Measurements from ENCODE around the gene RELB.

The RELB gene

DNA sequence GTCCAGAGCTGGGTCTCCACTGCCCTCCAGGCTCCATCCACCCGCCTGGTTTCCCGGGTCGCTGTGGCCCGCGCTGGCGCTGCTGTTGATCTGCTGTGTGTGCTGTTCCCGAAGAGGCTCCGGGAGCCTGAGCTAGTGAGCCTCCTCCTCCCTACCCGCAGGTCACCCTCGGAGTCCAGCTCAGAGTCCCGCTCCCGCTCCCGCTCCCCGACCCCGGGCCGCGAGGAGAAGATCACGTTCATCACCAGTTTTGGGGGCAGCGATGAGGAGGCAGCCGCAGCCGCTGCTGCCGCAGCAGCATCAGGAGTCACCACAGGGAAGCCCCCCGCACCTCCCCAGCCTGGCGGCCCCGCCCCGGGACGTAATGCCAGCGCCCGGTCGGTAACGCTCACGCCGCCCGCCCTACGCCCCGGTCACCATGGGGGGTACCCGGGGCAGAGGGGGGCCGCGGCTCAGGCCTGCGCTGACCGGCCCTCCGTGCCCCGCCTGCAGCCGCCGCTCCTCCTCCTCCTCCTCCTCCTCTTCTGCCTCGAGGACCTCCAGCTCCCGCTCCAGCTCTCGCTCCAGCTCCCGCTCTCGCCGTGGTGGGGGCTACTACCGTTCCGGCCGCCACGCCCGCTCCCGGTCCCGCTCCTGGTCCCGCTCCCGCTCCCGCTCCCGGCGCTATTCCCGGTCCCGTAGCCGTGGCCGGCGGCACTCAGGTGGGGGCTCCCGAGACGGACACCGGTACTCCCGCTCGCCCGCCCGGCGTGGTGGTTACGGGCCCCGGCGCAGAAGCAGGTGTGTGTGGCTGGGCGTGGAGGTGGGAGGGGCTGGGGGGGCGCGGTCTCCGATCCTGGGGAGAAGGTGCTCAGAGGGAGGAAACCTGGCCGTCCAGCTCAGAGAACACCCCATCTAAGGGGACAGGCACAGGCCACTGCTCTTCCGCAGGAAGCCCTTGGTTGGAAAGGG, 62.9 kb downstream of the RELB start:
- DNase-seq, result no peak

DNA sequence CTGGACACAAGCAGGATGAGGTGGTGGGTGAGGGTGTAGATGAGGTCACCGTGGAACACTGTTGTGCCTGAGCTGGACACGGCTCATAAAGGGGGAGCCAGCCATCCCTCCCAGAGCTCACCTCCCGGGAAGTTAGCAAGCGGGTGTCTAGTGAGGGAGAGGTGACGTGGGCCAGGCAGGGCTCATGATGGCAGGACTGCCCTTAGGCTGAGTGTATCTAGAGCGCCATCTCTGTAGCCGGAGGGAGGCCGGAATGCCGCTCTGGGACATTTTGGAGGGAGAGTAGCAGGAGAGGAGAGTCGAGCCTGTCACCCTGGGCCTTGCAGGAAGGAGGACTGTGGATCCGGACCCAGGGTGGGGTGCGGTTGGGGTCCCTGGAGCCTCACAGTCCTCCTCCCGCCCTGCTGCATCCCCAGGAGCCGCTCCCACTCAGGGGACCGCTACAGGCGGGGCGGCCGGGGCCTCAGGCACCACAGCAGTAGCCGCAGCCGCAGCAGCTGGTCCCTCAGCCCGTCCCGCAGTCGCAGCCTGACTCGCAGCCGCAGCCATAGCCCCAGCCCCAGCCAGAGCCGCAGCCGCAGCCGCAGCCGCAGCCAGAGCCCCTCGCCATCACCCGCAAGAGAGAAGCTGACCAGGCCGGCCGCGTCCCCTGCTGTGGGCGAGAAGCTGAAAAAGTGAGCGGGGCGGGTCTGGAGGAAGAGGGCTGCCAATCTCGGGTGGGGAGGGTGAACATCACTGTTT, 65.8 kb downstream of the RELB start:
- no peak for DNase-seq

DNA sequence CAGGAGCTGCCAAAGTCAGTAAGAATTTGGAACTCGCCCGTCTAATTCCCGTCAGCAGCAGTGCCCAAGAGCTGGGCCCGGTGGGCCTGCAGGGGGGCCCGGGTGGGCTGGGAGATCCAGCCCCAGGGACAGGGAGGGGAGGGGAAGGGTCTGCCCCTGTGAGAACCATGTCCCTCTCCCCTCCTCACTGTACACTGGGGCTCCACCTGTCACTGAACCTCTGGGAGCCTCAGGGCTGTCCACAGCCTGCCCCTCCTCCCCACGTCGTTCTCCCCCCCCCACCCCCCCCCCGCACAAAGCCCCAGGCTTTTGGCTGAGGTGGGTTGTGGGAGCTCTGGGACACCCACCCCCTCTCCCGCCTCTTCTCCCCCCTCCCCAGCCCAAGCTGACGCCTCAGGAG, 66.8 kb downstream of the RELB start:
- DNase-seq, result no peak

DNA sequence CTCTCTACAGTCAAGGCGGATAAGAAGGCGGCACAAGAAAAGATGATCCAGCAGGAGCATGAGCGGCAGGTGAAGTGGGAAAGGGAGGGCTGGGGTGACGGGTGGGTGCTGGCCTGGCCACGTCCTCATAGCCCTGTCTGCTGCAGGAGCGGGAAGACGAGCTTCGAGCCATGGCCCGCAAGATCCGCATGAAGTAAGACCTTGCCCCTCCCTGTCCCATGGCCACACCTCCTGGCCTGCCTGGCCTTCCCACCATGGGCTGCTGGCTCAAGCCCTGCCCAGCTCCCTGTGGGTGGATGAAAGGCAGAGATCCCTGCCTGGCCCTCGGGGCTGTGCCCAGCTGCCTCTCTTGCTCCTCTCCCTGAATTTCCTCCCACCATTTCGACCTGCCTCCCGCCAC, 67.8 kb downstream of the RELB start:
- no peak for DNase-seq

DNA sequence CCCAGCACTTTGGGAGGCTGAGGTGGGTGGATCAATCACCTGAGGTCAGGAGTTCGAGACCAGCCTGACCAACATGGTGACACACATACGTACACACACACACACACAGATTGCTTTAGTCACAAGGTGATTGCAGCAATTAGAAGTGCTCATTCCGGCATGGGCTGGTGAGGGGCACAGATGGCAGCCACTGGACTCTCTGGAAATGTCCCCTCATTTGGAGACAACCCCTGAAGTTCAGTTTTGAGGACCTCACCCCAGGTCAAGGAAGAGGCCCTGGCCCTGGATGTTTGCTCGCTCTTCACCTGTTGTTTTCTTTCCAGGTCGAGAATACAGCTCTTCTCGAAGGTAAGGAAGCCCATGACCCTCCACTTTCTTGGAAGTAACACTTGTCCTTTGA, 69.0 kb downstream of the RELB start:
- DNase-seq, result no peak

DNA sequence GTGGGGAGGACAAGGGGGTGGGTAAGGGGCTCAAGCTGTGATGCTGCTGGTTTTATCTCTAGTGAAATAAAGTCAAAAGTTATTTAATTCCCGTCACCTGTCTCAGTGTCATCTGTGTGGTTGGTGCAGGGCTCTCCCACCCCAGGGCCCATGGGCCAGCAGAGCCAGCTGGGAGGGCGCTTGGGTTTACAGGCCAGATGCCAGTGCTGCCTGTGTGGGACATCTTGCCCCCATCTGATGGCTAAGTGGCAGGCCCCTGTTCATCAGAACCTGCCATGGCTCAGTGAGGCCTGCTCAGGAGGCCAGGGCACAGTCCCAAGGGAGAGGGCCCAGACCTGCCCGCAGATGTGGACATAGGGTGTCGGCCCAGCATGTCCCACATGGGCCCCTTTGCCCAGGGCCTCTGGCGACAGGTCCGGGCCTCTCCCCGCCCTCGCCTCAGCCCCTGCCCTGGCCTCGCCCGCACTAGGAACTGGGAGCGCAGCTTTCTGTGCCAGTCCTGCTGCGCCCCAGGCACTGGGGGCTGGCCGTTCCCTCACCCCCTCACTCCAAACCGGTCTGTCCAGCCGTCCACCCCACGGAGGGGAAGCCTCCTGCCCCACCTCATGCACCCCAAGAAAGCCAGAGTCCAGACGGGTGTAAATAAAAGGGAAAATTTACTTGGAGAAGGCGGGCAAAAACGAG, 69.7 kb downstream of the RELB start:
- DNase-seq, result no peak

DNA sequence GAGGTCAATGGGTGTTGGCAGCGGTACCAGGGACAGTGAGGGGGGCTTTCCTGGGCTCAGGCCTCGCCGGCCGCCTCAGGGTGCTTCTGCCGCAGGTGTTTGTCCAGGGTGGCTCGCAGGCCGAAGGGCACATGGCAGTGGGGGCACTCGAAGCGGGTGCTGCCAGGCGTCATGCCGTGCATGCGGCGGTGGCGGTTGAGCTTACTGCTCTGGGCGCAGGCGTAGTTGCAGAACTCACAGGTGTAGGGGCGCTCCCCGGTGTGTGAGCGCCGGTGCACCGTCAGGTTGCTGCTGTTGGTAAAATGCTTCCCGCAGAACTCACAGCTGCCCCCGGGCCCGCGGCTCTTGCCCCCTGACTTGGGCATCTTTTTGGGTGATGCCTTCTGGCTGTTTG, 70.3 kb downstream of the RELB start:
- no peak for DNase-seq

DNA sequence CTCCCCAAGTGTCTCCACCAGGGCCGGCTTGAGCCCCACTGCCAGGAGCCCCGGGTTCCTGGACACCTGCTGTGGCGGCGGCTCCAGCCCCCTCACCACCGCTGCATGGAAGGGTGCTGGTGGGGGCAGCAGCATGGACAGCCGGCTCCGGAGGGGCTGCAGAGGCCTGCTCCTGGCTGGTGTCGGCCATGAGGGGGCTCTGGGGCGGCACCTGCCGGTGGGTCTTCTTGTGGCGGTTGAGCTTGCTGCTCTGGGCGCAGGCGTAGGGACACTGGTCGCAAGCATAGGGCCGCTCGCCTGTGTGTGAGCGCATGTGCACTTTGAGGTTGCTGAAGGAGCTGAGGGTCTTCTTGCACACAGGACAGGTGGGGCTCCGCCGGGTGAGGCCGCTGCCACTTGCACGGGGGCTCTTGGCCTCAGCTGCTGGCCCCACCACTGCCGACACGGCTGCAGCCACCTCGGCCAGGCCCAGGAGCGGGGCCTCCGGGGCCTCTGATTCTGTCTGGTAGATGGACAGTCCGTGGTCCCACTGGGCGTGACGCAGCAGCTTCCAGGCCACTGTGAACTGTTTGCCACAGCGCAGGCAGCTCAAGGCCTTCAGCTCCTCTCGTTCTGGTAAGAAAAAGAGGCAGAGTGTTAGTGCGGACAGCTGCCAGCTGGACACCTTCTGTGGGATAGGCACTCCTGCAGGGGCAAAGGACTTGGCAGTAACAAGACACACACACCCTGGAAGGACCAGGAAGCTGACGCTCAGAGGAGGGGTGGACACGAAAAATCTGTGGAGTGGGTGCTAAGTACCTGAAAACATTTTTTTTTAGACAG, 70.9 kb downstream of the RELB start:
- no peak for DNase-seq

DNA sequence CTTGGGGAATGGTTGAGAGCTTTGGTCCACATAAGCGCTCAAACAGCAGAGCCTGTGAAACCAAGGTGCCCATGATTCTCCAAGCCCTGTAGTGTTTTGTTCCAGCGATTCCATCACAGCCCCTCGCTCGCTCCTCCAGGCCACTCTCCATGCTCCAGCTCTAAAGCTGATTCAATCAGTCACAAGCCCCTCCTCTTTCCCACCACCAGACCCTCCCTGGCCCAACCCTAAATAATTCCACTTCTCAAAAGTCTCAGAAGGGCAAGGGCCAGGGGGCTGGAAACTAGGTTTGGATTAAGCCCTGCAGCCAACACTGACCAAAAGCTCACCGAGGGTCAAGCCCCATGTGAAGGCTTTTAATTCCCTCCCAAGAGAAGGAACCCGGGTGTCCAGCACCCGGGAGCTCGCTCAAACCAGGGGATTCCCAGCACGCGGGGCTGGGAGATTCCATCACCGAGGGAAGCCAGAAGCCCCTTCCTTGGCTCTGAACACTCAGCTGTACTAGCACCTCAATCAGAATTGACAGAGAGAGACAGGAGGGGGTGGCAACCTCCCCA, 73.6 kb downstream of the RELB start:
- DNase-seq, result no peak

DNA sequence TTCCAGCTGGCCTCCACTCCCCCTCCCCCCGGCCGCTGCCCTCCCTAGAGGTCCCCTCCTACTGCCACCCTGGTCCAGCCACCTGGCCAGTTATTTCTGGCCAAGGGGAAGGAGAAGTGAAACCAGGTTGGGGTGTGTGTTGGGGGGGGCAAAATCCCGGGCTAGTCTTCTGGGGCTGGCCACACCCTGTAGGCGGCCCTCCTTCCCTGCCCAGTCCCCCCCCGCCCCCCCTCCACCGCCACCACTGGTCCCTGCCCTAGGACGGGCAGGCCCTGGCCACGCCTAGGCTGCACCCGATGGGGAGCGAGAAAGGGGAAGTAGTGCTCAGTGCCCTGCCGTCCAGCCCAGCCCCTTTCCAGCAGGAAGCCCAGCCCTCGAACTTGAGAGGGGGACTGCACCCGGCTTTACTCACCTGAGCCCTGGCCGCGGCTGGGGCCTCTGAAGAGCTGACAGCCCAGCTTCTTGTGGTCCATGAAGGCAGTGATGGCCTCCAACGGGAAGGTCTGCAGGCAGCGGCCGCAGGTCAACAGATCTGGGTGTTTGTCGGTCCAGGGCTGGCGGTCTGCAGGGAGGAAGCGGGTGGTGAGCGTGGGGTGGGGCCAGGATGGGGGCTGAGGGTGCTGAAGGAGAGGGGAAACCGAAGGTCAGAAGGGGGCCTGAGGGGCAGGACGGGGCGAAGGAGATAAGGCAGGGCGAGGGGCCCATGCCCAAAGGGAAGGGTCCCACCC, 74.2 kb downstream of the RELB start:
- DNase-seq, result peak; percentile 69

DNA sequence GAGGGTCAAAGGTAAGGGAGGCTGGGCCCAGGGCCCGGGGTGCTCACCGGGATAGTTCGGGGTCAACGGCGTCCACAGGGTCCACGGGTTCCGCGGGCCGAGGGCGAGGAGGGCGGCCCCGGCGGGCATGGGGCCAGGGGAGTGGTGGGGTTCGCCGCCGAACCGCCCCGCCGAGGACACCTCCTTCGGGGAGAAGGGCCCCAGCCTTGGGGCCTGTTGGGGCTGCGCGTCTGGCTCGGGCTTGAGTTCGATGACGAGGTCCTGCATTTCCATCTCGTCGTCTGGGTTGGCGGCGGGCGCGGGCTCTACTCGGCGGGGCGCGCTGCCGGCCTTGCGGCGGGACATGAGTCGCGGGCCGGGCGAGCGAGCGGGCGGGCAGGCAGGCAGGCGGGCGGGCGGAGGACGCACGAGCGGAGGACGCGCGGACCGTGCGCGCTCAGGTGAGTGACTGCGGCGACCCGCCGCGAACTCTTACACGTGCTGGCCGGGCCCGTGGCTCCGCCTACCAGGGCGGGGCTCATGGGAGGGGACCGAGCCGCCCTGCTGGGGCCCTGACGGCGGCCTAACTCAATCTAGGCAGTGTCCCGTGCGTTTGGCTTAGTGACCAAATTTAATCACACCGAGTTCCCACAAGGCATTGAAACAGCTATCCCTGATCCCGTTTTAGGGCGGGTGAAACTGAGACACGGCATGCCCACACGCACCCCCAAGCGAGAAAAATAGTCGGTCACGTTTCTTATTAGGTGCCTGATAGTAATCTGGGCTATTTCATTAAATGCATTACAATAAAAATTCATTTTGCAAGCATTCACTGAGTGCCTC, 75.0 kb downstream of the RELB start, which contains the start of gene ZNF296:
Gene ZNF296 (minus strand): TSS at position 450 of the 822 bp plus-strand sequence. CDS start 105 bp downstream, at position 345.
- peak; percentile 91 for DNase-seq

DNA sequence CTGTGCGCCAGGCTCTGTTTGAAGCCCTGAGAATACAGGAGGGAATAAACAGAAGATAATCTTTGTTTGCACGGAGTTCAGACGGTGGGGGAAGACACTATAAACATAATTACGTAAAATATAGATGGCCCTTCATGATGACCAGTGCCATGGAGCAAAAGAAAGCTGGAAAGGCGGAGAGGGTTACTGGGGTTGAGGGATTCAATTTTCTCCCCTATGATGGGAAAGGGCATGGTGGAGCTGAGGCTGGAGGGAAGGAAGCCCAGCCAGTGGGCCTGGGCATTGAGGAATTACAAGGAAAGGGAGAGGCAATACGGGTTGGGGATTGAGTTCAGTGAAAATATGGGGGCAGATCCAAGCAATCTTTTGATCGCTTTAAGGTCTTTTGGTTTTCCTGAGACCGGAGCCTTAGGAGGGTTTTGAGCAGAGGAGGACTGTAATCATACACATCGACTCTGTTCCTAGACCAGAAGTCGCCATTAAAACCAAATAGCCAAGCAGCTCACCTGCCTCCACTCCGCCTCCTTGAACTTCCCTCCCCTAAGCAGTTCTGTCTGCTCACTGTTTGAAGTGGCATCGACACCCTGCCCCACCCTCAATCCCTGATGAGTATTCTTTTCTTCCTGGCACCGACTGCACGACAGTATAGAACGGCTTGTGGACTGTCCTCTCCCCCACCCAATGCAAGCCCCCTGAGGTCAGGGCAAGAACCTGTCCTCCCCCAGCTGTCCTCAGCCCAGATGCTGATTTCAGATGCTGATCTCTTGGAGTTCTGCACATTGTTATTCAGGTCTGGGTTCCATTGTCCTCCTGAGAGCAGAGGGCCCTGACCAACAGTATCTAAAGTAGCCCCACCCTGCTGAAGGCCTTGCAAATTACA, 75.8 kb downstream of the RELB start:
- no peak for DNase-seq

DNA sequence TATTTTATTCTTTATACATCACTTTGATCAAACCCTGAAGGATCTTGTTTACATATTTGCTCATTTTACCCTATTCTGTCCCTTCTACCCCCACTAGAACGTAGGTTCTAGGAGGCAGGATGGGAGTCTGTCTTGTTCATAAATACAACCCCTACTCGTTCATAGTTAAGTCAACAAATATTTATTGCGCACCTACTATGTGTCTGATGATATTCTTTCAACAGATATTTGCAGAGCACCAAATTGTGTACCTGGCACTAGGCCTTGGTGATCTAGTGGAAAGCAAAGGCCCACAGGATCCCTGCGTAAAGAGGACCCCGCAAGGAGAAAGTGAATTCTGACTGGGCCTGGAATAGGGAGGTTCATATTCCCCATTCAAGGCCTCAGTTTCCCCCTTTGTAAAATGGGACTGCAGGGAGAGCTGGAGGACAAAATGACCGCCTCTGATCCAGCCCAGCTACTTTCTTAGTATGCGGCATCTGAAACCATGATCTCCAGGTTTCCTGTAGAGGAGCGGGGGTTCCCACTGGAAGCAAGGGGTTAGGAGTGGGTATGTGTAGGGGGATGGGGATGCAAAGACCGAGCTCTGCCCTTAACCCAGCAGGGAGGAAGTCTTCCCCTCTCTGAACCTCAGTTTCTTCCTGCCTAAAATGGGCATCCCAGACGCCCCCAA, 77.3 kb downstream of the RELB start:
- DNase-seq, result no peak

DNA sequence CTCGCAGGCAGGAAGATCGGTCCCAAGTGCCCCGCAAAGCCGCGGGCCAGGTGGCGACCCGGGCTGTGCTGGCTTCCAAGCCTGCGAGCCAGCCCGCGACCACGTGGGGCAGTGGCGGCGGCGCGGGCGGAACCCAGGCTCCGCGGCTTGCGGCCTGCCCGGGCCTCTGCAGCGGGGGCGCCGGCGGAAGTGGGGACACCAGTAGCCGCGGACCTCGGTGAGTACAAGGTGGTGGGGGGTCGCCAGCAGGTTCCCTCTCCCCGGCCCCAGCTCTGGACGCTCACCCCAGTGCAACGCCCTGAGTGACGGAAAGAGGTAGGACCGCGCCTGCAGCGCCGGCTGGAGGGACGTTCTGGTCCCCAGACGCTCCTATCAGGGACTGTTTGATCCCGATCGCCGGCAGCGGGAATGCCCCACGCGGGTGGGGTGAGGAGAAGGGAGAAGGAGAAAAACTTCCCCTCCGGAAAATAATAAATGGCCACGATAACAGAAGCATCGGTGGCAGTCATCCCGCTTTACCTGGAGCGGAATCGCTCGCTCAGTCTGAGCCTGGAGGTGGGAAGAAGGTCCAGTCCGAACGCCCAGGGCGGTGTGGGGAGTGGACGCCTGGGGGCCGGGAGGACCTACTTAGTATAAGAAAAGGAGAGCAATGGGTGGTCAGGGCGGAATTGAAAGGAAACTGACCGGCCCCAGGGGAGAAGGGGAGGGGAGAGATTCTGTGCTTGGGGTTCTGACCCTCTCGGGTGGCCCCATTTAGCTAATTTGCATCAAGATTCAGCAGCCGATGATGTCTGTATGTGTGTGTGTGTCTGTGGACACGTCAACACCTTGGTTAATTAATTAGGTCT, 78.0 kb downstream of the RELB start, which contains the start of gene GEMIN7:
Gene GEMIN7 (plus strand): TSS at position 198 of the 848 bp plus-strand sequence. CDS start 10,855 bp downstream, outside the sequence.
- peak; percentile 88 for DNase-seq

DNA sequence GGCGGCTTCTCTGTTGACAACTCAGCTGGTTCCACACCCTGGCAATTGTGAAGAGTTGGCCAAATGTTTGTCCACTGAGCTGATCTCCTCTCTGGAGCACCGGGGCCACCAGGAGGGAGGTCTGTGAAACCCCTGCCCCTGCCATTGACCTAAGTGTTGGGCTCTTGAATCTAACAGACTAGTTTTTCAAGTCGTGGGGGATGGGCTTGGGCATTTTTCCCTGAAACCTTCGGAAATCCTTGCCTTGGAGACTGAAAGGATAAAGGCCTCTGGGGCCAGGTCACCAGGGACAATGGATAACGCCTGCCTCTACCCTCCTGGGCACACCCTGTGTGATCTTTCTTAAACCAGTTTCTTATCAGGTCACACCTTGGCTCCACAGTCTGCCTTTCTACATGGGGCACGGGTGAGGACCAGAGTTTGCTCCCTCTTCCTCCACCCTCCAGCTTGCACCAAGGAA, 78.7 kb downstream of the RELB start:
- DNase-seq, result no peak

DNA sequence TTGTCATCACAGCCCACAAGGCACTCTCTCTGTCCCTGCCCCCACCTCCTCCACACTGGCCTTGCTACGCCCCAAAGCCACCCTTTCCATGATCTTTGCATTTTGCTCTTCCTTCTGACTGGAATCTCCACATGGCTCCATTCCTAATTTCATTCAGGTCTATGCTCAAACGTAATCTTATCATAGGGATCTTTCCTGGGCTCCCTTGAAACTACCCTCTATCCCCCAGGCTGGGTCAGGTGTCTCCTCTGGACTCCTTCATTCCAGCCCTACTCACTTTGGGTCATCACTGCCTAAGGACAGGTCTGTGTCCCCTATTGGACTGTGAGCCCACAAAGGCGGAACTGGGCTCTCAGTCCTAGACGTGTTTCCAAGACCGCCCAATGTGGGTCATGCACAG, 80.9 kb downstream of the RELB start:
- DNase-seq, result no peak

DNA sequence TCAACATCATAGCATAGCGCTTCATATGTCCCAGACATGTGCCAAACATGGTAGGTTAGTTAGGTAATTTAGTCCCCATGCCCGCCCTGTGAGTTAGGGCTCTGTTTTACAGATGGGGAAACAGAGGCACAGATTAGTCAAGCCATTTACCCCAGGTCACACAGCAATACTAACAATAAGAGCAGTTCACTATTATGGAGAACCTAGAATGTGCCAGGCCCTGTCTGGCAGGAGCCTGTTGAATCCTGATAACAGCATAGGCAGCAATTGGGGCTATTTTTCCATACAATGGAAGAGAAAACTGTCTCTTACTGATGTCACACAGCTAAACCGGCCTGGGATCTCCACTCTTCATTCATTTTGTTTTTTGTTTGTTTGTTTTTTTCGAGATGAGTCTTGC, 85.2 kb downstream of the RELB start:
- no peak for DNase-seq

DNA sequence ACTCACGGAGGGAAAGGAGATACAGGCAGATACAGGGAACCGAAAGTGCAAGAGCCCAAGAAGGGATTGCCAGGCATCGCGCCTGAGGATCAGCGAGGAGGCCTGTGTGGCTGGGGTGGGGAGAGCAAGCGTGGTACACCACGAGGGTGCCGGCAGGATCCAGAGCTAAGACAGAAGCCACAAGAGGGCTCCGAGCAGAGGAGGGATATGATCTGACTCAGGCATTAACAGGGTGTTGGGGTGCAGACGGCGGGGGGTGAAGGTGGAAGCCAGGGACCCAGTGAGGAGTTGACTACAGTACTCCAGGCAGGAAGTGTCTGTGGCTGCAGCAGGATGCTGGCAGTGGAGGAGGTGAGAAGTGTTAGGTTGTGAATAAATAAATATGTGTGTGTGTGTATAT, 86.3 kb downstream of the RELB start:
- DNase-seq, result peak; percentile 76

Data from activated CD4-positive, alpha-beta T cell treated with anti-CD3 and anti-CD28 coated beads, Interleukin-2, Interleukin-6, amounts not matched to agents 100 ng/mL and 50 ng/mL, durations not matched to agents 16 hours and 8 hours (primary cell).